H1 (cell line): ENCODE measurements around the gene WIPF3. TPM values are rescaled to one million over a fixed set of nuclear protein-coding genes. Genes with fewer than 3 reads are reported as not detected.

Experiments
- CEBPB ChIP-seq: IDR thresholded peaks from 2 replicates; pipeline ENCODE4 v1.6.1; 2012; ENCODE audit warnings: low read depth, low read length
- EGR1 ChIP-seq: IDR thresholded peaks from 2 replicates; pipeline ENCODE4 v1.6.1; 2011; ENCODE audit warnings: low read depth, low read length, borderline replicate concordance
- EP300 ChIP-seq, 2 experiments: IDR thresholded peaks; 1 replicate in 1 of 2; 2 replicates in 1 of 2; pipeline ENCODE4 v1.6.1; 2011 to 2012; ENCODE audit warnings: low read depth in 2 of 2, low read length in 2 of 2, mild to moderate bottlenecking in 2 of 2, borderline replicate concordance in 1 of 2, inconsistent platforms in 1 of 2, moderate library complexity in 1 of 2
- polyA plus RNA-seq, 7 experiments: library from polyadenylated mRNA; depleted of rRNA in 3 of 7; stranded (reverse) in 5 of 7; unstranded in 2 of 7; fragments of >200 nt in 5 of 7; fragments of 200-250 nt in 2 of 7; gene quantifications; 1 replicate in 5 of 7; 2 replicates in 1 of 7; 4 replicates in 1 of 7; pipeline versions ENCODE4 v1.2.1 to v1.2.3, GENCODE V29; 2011 to 2013; ENCODE audit warnings: missing spikeins in 2 of 7, mixed read lengths in 2 of 7
- total RNA-seq: library from RNA; stranded (reverse); fragmentation: NEBNext Ultra II Directional; extraction: Animal tissue kit (Norgen Biotek cat#: 25700); gene quantifications from 2 replicates; pipeline ENCODE4 v1.2.1, GENCODE V29; 2021

WIPF3 gene
- total and polyA plus RNA-seq, 2 of the 8 experiments (the other 6 are each of a cell fraction or from before 2014, with no cell fraction given): 5.0 to 12.1 TPM

DNA sequence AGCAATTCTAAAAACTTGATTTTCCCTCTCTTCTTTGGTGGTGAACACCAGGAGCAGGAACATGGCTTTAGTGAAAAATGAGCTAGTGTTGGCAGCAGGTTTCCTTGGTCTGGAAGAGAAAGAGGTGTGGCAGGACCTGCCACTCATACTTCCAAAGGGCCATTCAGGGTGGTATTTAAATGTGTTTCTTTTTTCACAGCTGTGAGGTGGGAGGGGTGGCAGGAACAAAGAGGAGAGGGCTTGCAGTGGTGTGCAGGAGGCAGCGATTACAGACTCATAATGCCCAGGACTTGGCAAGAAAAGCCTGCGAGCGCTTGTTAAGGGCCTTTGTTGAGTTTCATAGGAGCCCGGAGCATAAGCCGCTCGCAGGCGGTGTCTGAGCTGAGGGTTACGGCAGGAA, 36.8 kb downstream of the WIPF3 start (continued):
- TF ChIP-seq CEBPB (no peak), EP300 (IDR thresholded peaks at IDR 0.05; ENCODE audit: borderline replicate concordance in 1 of 2, low read depth in 2 of 2, low read length in 2 of 2) (no peak), EGR1 (no peak)
- TF ChIP-seq, all 59 proteins: peak for 0
